PFSK-1 (cell line): ENCODE data around the gene ABI1.

ENCODE experiments used
- FOXP2 ChIP-seq: optimal IDR thresholded peaks from 2 replicates; pipeline ENCODE3; 2011; ENCODE audit warnings: borderline replicate concordance, control low read depth, inconsistent platforms; ENCODE audit not compliant: insufficient read depth; ENCODE audit errors: extremely low read length, extremely low read depth
- POLR2AphosphoS5 ChIP-seq: IDR thresholded peaks from 2 replicates; pipeline ENCODE4 v1.6.1; 2012; ENCODE audit warnings: low read depth, mild to moderate bottlenecking, control low read depth, low read length, moderate library complexity
- SIN3A ChIP-seq: IDR thresholded peaks from 2 replicates; pipeline ENCODE4 v1.6.1; 2012; ENCODE audit warnings: mild to moderate bottlenecking, low read length, moderate library complexity, borderline replicate concordance; ENCODE audit not compliant: insufficient read depth
- TAF1 ChIP-seq: IDR thresholded peaks from 2 replicates; pipeline ENCODE4 v1.6.1; 2012; ENCODE audit warnings: low read length, control low read depth, borderline replicate concordance; ENCODE audit not compliant: insufficient read depth
- TF ChIP-seq, protein P1 (sequence below), 2 experiments: IDR thresholded peaks; 2 replicates each; pipeline versions ENCODE4 v1.6.1 to v1.8.0; 2011 to 2012; ENCODE audit warnings: low read depth in 2 of 2, low read length in 2 of 2, control low read depth in 1 of 2, inconsistent platforms in 1 of 2, mild to moderate bottlenecking in 1 of 2, moderate library complexity in 1 of 2; ENCODE audit not compliant: insufficient read depth in 1 of 2

The ABI1 gene

DNA sequence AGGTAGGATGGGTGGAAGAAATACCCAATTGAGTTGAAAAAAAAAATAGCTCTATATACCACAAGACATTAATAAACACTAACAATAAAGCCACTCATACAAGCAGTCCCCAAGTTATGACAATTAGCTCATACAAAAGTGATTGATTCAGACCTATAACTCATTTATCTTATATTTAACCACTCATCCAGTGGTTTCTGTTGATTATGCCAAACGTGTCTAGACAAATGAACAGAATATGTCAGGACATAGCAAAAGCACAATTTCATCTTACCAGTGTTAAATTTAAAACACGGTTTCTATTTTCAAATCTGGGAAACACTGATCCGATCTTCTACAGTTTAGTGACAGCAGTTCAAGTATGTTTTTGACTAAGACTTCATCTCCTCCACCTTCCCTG, 17.0 kb downstream of the ABI1 start:
- TF ChIP-seq TAF1 (no peak), SIN3A (no peak), POLR2AphosphoS5 (no peak), FOXP2 (no peak)
- TF ChIP-seq, protein P1, sequence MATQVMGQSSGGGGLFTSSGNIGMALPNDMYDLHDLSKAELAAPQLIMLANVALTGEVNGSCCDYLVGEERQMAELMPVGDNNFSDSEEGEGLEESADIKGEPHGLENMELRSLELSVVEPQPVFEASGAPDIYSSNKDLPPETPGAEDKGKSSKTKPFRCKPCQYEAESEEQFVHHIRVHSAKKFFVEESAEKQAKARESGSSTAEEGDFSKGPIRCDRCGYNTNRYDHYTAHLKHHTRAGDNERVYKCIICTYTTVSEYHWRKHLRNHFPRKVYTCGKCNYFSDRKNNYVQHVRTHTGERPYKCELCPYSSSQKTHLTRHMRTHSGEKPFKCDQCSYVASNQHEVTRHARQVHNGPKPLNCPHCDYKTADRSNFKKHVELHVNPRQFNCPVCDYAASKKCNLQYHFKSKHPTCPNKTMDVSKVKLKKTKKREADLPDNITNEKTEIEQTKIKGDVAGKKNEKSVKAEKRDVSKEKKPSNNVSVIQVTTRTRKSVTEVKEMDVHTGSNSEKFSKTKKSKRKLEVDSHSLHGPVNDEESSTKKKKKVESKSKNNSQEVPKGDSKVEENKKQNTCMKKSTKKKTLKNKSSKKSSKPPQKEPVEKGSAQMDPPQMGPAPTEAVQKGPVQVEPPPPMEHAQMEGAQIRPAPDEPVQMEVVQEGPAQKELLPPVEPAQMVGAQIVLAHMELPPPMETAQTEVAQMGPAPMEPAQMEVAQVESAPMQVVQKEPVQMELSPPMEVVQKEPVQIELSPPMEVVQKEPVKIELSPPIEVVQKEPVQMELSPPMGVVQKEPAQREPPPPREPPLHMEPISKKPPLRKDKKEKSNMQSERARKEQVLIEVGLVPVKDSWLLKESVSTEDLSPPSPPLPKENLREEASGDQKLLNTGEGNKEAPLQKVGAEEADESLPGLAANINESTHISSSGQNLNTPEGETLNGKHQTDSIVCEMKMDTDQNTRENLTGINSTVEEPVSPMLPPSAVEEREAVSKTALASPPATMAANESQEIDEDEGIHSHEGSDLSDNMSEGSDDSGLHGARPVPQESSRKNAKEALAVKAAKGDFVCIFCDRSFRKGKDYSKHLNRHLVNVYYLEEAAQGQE (IDR thresholded peaks at IDR 0.05; ENCODE audit: insufficient read depth in 1 of 2, low read depth in 2 of 2, low read length in 2 of 2) = no peak

DNA sequence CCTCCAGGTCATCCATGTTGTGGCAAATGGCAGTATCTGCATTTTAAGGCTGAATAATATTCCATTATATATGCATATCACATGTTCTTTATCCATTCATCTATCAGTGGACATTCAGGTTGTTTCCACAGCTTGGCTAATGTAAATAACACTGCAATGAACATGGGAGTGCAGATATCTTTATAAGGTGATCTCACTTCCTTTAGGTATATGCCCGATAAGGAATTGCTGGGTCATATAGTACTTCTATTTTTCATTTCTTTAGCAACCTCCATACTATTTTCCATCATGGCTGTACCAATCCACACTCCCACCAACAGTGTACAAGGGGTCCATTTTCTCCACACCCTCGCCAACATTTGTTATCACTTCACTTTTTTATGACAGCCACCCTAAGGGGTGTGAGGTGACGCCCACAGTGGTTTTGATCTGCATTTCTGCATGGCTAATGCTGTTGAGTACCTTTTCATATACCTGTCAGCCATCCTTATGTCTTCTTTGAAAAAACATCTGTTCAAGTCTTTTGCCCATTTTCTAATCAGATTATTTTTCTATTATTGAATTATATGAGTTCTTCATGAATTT, 18.9 kb downstream of the ABI1 start:
- TF ChIP-seq FOXP2 = no peak
- TF ChIP-seq, protein P1 (IDR thresholded peaks at IDR 0.05; ENCODE audit: insufficient read depth in 1 of 2, low read depth in 2 of 2, low read length in 2 of 2) = no peak
- no peak for TF ChIP-seq TAF1
- no peak for TF ChIP-seq SIN3A
- TF ChIP-seq POLR2AphosphoS5 = no peak

- no peak for TF ChIP-seq POLR2AphosphoS5
- no peak for TF ChIP-seq FOXP2
- no peak for TF ChIP-seq TAF1
- TF ChIP-seq, protein P1 (IDR thresholded peaks at IDR 0.05; ENCODE audit: insufficient read depth in 1 of 2, low read depth in 2 of 2, low read length in 2 of 2) = no peak
- TF ChIP-seq SIN3A = no peak
Measured at GRCh38 chr10:26840938-26841732, 19.6 kb downstream of the ABI1 start.

DNA sequence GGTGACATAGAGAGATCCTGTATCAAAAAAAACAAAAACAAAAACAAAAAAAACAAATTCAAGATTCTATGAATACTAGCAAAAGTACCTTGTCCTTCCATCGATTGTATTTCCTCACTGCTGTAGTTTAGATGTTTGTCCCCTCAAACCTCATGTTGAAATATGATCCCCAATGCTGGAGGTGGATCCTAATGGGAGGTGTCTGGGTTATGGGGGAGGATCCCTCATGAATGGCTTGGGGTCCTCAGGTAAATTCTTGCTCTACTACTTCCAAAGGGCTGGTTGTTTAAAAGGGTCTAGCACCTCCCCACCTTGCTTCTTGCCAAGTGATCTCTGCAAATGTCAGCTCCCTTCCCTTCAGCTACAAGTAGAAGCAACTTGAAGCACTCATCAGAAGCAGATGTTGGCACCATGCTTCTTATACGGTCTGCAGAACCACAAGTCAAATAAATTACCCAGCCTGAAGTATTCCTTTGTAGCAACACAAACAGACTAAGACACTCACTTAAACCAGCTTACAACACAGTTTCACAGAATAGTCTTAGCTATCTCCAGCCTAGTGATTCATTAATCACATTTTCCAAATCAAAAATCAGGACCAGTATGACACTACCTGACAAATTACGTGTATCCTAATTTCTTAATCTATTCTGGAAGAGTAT, 20.7 kb downstream of the ABI1 start:
- no peak for TF ChIP-seq TAF1
- TF ChIP-seq, protein P1 (IDR thresholded peaks at IDR 0.05; ENCODE audit: insufficient read depth in 1 of 2, low read depth in 2 of 2, low read length in 2 of 2) = no peak
- no peak for TF ChIP-seq SIN3A
- no peak for TF ChIP-seq POLR2AphosphoS5
- no peak for TF ChIP-seq FOXP2
